Middle frontal gyrus (tissue), 1 donor: ENCODE results near the gene GPR84.

Experiments
- DNase-seq: peaks from one replicate; pipeline ENCODE4 v3.0.0-alpha.2; 2015; ENCODE audit warnings: low spot score; ENCODE audit errors: extremely low spot score

GPR84 gene

DNA sequence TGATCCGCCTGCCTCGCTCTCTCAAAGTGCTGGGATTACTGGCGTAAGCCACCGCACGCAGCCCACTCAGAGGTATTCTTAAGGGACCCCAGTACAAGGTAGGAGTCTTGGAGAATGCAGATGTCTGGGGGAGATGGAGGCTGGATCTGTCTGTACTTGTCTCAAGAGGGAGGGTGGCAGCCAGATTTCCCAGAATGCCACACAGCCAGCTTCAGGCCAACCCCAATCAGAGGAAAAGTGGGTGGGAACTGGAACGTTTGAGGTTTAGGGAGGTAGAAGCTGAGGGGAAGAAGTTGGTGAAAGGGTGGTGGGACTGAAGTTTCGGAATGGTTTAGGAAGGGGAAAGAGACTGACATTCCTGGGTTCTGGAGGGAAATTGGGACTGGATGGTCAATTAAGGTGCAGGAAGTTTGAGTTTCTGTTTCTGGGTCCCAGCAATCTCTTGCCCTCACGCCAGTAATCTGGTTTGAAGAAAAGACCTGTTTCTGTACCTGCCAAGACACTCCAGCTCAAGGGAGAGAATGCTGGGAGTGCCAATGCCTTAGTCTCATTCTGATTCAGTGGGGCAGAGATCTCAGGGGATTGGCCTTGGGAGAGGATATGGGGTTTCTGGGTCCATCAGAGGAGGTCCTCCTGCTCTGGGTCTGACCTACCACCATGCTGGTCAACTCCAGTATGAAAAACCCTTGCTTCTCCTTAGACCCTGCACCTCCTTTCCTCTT lies 28.4 kb upstream of the GPR84 start:
- DNase-seq = no peak

GRCh38 chr12:54390668-54391551 lies 26.6 kb upstream of the GPR84 start:
- DNase-seq = no peak

DNA sequence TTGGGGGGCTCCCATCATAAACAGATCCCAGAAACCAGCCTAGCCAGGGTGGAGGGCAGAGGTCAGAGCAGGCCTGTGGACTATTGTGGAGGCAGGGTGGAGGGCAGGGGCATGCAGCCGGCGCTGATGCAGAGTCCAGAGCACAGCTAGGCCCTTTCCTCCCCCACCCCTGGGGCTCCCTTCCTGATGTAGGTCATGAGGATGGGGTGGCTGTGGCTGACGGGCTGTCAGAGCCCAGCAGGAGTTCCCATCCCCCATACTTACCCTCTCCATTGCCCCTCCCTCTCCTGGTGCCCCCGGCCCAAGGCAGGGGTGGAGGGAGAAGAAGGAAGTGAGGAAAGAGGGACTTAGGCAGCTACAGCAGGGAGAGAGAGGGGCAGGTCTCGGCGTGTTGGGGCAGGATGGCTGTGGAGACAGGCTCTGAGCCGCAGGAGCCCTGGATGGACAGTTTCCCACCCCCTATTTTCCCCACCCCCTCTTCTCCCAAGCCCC lies 25.9 kb upstream of the GPR84 start:
- no peak for DNase-seq

DNA sequence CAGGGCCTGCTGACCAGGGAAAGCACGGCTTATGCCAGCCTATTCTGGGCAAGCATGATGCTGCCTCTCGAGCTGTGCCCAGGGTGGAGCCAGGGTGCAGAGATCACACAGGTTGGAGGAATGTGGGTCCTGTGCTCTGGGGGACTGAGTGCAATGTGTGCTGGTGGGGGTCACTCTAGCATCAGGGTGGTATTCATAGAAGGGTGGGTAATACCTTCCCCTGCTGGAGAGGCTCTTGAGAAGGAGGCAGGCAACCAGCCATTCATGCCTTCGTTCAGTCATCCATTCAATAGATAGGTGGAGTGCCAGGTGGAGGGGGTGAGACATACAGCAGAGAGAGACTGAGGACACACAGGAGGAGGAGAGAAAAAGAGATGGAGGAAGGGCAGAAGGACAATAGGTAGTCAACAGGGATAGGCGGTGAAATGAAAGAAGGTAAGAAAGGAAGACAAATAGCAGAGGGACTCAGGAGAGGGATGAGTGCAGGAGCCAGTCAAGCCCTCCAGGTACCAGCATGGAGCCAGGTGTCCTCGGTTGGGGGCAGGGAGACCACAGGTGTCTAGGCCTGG lies 25.4 kb upstream of the GPR84 start:
- no peak for DNase-seq

DNA sequence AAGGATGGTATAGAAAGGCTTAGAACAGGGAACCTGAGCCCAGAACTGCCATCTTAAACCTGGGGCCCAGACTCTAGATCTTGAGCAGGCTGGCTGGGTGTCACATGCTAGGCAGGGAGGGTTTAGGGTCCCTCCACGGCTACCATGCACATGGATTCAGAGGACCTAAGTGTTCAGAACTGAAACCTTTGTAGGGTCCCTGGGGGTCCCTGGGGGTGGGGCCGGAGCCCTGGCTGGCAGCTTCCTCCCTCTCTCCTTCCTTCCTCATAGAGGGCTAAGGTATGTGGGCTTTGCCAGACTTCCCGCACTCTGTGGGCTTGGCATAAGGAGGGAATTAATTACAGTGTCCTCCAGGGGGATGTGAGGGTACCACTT lies 24.8 kb upstream of the GPR84 start:
- DNase-seq = no peak

- DNase-seq = no peak
Measured at GRCh38 chr12:54388237-54389133, 24.2 kb upstream of the GPR84 start.

GRCh38 chr12:54387114-54387467 lies 22.8 kb upstream of the GPR84 start:
- DNase-seq = no peak

- no peak for DNase-seq
Measured at GRCh38 chr12:54386403-54387113, 22.3 kb upstream of the GPR84 start.

- no peak for DNase-seq
Measured at GRCh38 chr12:54385251-54385914, 21.1 kb upstream of the GPR84 start.

GRCh38 chr12:54384591-54385041 lies 20.3 kb upstream of the GPR84 start, which contains the start of gene ZNF385A:
TSS of gene ZNF385A (minus strand) at chr12:54384733. CDS start at chr12:54384514, 219 bp downstream.
- DNase-seq = no peak

GRCh38 chr12:54383041-54383609 lies 18.8 kb upstream of the GPR84 start:
- DNase-seq = no peak

DNA sequence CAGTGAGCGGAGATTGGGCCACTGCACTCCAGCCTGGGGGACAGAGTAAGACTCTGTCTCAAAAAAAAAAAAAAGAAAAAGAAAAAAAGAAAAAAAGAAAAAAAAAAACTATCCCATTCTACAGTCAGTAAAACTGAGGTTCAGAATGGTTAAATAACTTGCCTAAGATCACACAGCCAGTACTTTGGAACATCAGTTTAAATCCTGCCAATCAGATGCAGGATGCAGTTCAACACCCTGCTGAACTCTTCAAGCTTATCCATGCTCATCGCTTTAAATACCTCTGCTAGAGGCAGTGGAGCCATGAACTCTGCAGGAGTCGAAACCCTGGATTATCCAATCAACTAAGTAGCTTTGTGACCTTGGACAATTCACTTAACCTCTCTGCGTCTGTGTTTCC lies 16.9 kb upstream of the GPR84 start:
- DNase-seq = no peak

GRCh38 chr12:54379398-54380201 lies 15.3 kb upstream of the GPR84 start:
- peak; percentile 82 for DNase-seq

DNA sequence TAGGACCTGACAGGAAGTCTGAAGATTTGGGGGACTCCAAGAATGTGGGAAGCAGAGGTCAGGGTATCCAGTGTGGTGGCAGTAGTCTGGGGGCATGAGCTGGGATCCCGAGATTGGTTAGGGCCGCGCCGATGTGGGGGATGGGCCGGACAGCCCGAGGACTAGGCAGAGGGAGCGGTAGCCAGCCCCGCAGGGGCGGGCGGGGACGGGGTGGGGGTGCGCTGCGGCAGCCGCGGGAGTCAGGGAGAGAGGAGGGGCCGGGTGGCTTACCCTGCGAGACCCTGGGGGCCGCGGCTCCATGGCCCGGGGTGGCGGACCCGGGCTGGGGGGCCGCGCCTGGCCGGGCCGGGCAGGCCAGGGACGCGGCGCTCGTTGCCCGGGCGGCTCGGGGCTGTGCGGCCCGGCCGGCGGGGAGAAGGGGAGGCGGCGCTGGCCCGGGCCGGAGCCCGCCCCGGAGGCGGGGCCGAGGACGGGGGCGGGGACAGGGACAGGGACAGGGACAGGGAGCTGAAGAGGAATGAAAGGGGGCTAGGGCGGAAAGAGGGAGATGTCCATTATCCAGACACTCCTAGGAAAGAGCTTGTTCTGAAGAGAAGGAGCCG lies 14.6 kb upstream of the GPR84 start:
- no peak for DNase-seq

GRCh38 chr12:54377797-54378515 lies 13.7 kb upstream of the GPR84 start:
- DNase-seq = no peak

GRCh38 chr12:54377007-54377406 lies 12.7 kb upstream of the GPR84 start:
- no peak for DNase-seq

GRCh38 chr12:54376596-54376995 lies 12.3 kb upstream of the GPR84 start:
- no peak for DNase-seq

DNA sequence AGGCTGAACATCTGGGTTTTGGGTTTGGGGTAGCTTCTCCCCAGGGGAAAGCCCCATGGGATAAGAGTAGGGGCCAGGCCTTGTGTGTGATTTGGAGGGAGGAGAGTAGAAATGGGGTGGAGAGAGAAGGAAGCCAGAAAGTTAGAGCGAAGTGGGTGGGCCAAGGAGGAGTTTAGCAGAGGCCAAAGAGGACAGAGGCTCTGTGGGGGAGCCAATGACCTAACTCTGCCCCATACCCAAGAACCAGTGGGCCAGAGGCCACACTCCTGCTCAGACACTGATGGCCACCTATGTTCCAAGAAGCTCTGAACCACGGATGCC lies 10.9 kb upstream of the GPR84 start:
- no peak for DNase-seq
